BJ (cell line): ENCODE data around the gene CKB. TPM values are rescaled to one million over a fixed set of nuclear protein-coding genes. Genes with fewer than 3 reads are reported as not detected.

Source experiments
- CTCF ChIA-PET: fragments of 350-600 bp; formaldehyde crosslinking; extraction: SDS; loops from one replicate; lab custom pipeline; 2021; ENCODE audit warnings: antibody characterized with exemption, inconsistent platforms; lab: Yijun Ruan, JAX
- POLR2A ChIA-PET: fragments of 300-600 bp; sonication (Branson Sonifier 250); formaldehyde crosslinking; extraction: SDS; loops from one replicate; lab custom pipeline; 2021; ENCODE audit warnings: antibody characterized with exemption; lab: Charles Lee
- DNase-seq: peaks from one replicate; pipeline ENCODE4 v3.0.0-alpha.2; 2011; ENCODE audit warnings: low read depth
- H3K27me3 ChIP-seq: 2 replicates; pipeline ENCODE4 v1.6.0; 2011; ENCODE audit warnings: low read length; ENCODE audit not compliant: control insufficient read depth, insufficient read depth
- H3K36me3 ChIP-seq: 2 replicates; pipeline ENCODE4 v1.5.1; 2011; ENCODE audit warnings: low read length; ENCODE audit not compliant: control insufficient read depth, insufficient read depth
- H3K4me3 ChIP-seq: 2 replicates; pipeline ENCODE4 v1.5.1; 2011; ENCODE audit warnings: low read depth, mild to moderate bottlenecking, control low read depth, low read length
- polyA plus RNA-seq: library from polyadenylated mRNA; depleted of rRNA; stranded (reverse); fragments of >200 nt; gene quantifications from 2 replicates; pipeline ENCODE4 v1.2.3, GENCODE V29; 2011
- TF ChIP-seq, protein P1 (sequence below): IDR thresholded peaks from 2 replicates; pipeline ENCODE4 v1.5.1; 2011; ENCODE audit warnings: low read depth, mild to moderate bottlenecking, control low read depth, inconsistent platforms, low read length, moderate library complexity; ENCODE audit not compliant: insufficient read depth

CKB gene
- polyA plus RNA-seq, 1 experiment = 74.7 TPM

DNA sequence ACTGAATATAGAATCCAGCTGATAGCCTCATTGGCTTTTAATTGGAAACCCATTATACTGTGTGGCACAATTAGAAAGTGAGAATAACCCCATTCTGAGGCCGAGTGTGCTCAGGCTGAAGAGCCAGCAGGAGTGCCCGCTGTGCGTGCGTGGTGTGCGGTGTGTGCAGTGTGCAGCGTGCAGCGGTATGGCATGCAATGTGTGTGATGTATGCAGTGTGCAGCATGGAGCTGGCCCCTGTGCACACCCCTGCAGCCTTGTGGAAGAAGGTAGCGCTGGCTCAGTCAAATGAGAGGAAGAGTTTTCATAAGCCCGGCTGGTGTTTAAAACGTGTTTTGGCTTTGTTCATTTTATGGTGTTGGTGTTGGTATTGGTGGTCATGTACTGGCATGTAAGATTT is 22.9 kb downstream of the CKB start:
- ChIA-PET CTCF (interaction anchor here (0.7 to 10.0 kb wide), 13 partner anchors 8 to 188 kb away, joined by 3 to 92 read pairs (median 5); partner anchors contain the start of gene TRMT61A), POLR2A (no interaction called here)
- TF ChIP-seq, protein P1, sequence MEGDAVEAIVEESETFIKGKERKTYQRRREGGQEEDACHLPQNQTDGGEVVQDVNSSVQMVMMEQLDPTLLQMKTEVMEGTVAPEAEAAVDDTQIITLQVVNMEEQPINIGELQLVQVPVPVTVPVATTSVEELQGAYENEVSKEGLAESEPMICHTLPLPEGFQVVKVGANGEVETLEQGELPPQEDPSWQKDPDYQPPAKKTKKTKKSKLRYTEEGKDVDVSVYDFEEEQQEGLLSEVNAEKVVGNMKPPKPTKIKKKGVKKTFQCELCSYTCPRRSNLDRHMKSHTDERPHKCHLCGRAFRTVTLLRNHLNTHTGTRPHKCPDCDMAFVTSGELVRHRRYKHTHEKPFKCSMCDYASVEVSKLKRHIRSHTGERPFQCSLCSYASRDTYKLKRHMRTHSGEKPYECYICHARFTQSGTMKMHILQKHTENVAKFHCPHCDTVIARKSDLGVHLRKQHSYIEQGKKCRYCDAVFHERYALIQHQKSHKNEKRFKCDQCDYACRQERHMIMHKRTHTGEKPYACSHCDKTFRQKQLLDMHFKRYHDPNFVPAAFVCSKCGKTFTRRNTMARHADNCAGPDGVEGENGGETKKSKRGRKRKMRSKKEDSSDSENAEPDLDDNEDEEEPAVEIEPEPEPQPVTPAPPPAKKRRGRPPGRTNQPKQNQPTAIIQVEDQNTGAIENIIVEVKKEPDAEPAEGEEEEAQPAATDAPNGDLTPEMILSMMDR = no peak
- Histone ChIP-seq H3K4me3 (no peak overlapping the region), H3K36me3 (peaks cover 31% of the 10 kb centered on the region), H3K27me3 (no peaks in the 10 kb centered on the region)
- no peak for DNase-seq

DNA sequence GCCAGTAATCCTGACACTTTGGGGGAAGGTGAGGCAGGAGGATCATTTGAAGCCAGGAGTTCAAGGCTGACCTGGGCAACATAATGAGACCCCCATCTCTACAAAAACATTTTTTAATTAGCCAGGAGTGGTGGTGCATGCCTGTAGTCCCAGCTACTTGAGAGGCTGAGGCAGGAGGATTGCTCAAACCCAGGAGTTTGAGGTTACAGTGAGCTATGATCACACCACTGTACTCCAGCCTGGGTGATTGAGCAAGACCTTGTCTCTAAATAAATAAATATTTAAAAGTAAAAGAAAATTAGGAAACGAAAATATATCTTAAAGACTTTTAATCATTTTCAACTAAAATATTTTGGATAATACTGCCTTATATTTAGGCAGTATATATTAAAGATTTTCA is 25.9 kb downstream of the CKB start:
- peaks cover 20% of the 10 kb centered on the region for H3K36me3 ChIP-seq
- TF ChIP-seq, protein P1 = no peak
- no peak overlapping the region for H3K4me3 ChIP-seq
- DNase-seq = no peak
- POLR2A ChIA-PET = no interaction called here
- CTCF ChIA-PET = interaction anchor here (1.3 to 10.0 kb wide), 3 partner anchors 22 to 106 kb away, joined by 4 to 92 read pairs (median 4); no protein-coding TSS in a partner anchor
- no peaks in the 10 kb centered on the region for H3K27me3 ChIP-seq

DNA sequence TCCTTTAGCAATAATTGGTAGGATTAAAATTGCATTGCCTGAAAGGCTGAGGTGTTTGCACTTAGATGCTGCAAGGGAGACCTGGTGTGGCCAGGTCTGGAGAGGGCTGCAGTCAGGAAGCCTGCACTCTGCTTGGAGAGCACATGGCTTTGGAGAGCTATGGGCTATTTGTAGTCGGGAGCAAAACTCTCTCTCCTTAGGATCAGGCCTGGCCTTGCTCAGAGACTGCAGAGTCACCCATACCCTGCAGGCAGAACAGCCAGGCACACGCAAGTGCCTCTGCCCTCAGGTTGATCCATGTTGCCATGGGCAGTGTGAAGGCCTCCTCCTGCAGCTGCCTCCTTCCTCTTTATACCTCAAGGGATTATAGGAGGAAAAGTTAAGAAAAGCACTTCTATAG is 26.8 kb downstream of the CKB start:
- peaks cover 19% of the 10 kb centered on the region for H3K36me3 ChIP-seq
- CTCF ChIA-PET = interaction anchor here (1.3 kb wide), 2 partner anchors 23 to 89 kb away, joined by 3 to 4 read pairs; no protein-coding TSS in a partner anchor
- no peak overlapping the region for H3K4me3 ChIP-seq
- H3K27me3 ChIP-seq = no peaks in the 10 kb centered on the region
- TF ChIP-seq, protein P1 = no peak
- POLR2A ChIA-PET = no interaction called here
- no peak for DNase-seq

DNA sequence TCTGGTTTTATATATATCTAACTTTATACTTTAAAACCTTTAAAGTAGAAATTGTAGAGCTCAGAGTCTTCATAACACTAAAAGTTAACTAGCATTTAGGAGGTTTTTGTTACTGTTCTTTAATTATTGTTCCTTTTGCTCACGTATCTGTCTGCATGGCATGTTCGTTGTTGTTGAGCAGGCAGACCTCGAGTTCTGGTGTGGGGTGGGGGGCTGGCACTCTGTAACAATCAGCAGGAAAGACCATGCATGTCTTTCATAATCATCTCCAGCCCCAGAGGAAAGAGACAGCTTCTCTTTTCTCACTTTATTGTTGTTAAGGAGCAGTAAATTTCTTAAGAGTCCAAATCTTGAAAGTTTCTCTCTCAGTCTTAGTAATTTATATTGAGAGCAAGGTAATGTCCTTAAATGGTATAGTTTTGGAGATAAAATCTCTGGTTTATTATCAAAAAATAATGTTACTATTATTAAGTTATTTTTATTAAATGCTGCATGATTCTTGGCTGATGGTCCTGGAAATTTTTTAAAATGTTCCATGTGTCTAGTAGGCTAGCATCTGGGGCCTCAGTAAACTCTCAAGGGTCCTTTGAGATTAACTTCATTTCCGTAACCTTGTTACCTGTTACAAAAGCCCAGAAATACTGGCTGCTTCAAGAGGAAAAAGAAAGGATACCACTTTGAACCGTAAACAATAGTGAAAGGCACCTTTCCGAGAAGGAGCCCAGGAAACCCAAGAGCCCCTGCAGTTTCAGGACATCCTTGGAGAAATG is 30.3 kb downstream of the CKB start:
- Histone ChIP-seq H3K4me3 (no peak overlapping the region), H3K36me3 (peaks cover 15% of the 10 kb centered on the region), H3K27me3 (no peaks in the 10 kb centered on the region)
- ChIA-PET CTCF (interaction anchor here (0.6 to 1.6 kb wide), 2 partner anchors 8 to 9 kb away, joined by 3 to 6 read pairs; no protein-coding TSS in a partner anchor), POLR2A (no interaction called here)
- TF ChIP-seq, protein P1 = no peak
- DNase-seq = no peak

GRCh38 chr14:103491691-103492090 is 30.9 kb downstream of the CKB start:
- H3K27me3 ChIP-seq = no peaks in the 10 kb centered on the region
- TF ChIP-seq, protein P1 = no peak
- ChIA-PET POLR2A (no interaction called here), CTCF (interaction anchor here (0.6 to 1.6 kb wide), 2 partner anchors 8 to 10 kb away, joined by 3 to 6 read pairs; no protein-coding TSS in a partner anchor)
- H3K36me3 ChIP-seq = peaks cover 17% of the 10 kb centered on the region
- DNase-seq = no peak
- no peak overlapping the region for H3K4me3 ChIP-seq
